HG03135 (cell line): ENCODE measurements around the gene C12orf57.

Experiments
- ATAC-seq: cut with Tn5 transposase; IDR thresholded peaks from one replicate; pipeline ENCODE4 v1.9.1; 2021; ENCODE audit warnings: mild to moderate bottlenecking, moderate library complexity; ENCODE audit not compliant: unreplicated experiment

C12orf57 gene

GRCh38 chr12:6987956-6988553, 44.2 kb downstream of the C12orf57 start:
- ATAC-seq = no peak
